DMS53 (cell line): ENCODE measurements around the gene MASP2.
A peak's percentile ranks its signal among the peaks of the same experiment; 100 is the strongest.
"Not testable (repeated sequence)": the region's sequence is repeated elsewhere in the genome, so short reads cannot be mapped to it uniquely, and the experiment has no call there.

Experiments used
- DNase-seq: peaks from one replicate; lab custom pipeline; 2025; lab: John Stamatoyannopoulos, UW

MASP2 gene

DNA sequence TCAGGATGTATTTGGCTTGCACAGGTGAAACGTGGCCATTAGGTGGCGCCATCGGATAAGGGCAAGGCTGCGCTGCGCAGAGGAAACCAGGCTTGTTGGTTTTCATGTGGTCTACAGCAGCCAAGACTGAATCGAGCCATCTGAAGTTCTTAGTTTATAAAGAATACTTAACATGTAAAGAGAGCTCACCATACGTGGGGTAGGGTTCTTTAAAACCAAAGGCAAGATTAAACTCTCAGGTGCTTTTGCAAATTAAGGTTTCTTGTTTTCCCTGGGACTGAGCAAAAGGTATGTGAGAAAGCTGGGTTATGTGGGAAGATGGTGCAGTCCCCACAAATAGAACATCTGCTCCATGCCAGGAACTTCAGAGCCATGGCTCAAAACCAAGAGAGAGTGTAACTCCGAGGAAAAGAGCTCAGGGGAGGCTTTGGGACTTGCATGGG lies 9.3 kb downstream of the MASP2 start:
- DNase-seq: peak; percentile 91

- DNase-seq: not testable (repeated sequence)
These were observed 9.9 kb downstream of the MASP2 start for GRCh38 chr1:11037019-11037739.

DNA sequence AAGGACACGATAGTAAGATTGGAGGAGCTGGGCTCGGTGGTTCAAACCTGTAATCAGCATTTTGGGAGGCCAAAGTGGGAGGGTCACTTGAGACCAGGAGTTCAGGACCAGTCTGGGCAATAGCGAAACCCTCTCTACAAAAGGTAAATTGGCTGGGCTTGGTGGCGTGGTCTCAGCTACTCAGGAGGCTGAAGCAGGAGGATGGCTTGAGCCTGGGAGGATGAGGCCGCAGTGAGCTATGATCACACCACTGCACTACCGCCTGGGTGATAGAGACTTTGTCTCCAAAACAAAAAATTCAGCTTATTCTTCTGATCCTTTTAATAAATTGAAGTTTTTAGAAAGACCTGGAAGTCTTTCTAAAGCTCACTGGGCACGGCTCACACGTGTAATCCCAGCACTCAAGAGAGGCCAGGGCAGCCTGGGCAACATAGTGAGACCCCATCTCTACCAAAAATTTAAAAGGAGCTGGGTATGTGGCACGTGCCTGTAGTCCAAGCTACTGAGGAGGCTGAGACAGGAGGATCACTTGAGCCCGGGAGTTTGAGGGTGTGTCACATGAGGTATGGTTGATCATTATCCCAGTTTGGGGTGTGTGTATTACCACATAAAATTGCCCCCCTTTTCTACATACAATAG lies 15.3 kb downstream of the MASP2 start:
- DNase-seq: no peak

DNA sequence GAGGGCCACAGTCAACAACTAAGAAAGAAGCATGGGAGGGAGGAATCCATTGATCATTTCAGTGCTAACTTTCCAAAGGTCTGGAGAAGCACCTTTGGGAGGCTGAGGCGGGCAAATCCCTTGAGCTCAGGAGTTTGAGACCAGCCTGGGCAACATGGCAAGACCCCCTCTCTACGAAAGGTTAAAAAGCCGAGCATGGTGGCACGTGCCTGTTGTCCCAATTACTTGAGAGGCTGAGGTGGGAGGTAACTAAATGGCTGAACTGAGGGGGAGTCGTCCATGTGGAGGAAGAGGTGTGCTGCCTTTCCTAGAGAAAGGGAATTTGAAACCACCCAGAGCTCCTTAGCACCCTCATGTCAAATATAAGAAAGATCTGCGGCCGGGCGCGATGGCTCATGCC lies 16.2 kb downstream of the MASP2 start:
- no peak for DNase-seq

DNA sequence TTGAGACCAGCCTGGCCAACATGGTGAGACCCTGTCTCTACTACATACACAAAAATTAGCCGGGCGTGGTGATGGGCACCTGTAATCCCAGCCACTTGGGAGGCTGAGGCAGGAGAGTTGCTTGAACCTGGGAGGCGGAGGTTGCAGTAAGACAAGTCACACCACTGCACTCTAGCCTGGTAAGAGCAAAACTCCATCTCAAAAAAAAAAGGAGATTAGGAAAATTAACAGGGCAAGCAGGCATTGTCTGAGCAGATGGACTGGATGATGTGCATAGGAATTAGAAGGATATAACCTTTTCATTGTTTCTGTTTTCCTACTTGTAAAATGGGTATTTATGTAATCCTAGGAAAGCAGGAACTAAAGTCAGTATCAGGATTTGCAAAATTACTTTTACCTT lies 19.0 kb downstream of the MASP2 start:
- DNase-seq: no peak

- no peak for DNase-seq
These were observed 19.7 kb downstream of the MASP2 start for GRCh38 chr1:11027316-11027715.

DNA sequence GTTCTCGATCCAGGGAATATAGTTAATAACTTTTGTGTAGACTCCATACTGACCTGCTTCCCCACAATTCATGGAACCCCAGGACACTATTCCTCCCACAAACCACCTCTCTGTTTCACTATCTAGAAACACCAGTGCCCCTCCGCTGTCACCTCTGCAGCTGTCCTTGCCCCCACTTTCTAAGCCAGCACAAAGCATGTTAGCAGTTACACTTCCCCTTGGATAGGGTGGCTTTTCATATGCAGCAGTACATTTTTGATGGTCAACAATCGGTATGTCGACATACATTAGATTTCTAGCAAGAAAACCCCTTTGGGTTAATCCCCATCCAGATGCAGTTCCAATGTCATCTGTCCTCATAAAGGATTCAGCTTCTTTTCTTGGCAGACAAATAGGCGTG lies 20.1 kb downstream of the MASP2 start:
- no peak for DNase-seq

DNA sequence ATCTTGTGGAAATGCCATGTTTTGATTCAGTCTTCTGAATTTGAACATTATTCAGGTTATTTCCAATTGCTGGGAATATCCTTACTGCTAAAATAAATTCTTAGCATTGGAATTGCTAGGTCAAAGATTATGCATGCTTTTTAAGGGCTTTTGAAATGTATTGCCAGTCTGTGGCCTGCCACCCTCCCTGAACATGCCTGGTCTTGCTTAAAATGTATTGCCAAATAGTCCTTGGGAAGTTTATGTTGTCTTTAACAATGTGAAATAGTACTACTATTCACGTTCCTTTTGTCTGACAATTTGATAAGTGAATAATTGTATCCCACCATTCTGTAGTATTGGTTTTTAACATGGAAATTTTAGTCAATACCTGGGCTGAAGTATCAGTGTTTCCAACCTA lies 21.0 kb downstream of the MASP2 start:
- no peak for DNase-seq

GRCh38 chr1:11025618-11026017 lies 21.4 kb downstream of the MASP2 start:
- DNase-seq: no peak

- DNase-seq: no peak
These were observed 22.2 kb downstream of the MASP2 start for GRCh38 chr1:11024874-11025203.

- no peak for DNase-seq
These were observed 22.7 kb downstream of the MASP2 start for GRCh38 chr1:11024154-11024873.

DNA sequence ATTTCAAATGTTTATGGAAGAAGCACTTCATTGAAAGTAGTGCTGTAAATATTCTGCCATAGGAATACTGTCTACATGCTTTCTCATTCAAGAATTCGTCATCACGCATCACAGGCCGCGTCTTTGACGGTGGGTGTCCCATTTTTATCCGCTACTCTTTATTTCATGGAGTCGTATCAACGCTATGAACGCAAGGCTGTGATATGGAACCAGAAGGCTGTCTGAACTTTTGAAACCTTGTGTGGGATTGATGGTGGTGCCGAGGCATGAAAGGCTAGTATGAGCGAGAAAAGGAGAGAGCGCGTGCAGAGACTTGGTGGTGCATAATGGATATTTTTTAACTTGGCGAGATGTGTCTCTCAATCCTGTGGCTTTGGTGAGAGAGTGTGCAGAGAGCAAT lies 23.8 kb downstream of the MASP2 start:
- no peak for DNase-seq

DNA sequence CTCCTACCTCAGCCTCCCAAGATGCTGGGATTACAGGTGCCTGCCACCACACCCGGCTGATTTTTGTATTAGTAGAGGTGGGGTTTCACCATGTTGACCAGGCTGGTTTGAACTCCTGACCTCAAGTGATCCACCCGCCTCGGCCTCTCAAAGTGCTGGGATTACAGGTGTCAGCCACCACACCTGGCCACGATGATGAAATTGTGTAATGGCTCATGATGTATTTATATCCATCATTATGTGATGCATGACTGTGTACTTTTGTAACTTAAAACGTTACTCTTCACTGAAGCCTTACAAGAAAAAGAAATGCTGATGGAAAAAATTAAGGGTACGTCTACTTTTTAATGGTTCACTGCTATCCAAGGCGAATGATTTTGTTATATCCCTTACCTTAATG lies 27.1 kb downstream of the MASP2 start:
- no peak for DNase-seq

GRCh38 chr1:11019358-11019757 lies 27.7 kb downstream of the MASP2 start:
- DNase-seq: not testable (repeated sequence)

DNA sequence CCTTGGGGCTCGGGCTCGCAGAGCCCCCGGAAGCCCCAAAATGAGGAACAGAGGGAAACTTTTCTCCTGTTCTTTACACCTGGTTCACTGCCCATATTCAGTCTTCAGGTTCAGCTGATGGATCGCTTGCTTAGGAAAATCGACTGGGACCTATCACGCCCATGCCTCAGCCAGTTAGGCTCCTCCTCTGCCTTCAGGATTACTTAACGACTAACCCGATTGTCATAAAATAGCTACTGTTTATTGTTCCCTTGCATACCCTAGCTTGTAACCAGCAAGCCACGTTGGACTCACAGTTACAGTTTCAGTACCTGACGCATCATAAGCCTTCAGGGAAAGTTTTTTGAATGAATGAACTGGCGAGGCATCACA lies 33.9 kb downstream of the MASP2 start:
- no peak for DNase-seq

- DNase-seq: peak; percentile 96
These were observed 34.5 kb downstream of the MASP2 start, which contains the start of gene TARDBP for GRCh38 chr1:11012260-11013159. Gene TARDBP (plus strand): TSS chr1:11012654. CDS start chr1:11013728, 1,074 bp downstream.

GRCh38 chr1:11000526-11000925 lies 46.5 kb downstream of the MASP2 start:
- DNase-seq: no peak

DNA sequence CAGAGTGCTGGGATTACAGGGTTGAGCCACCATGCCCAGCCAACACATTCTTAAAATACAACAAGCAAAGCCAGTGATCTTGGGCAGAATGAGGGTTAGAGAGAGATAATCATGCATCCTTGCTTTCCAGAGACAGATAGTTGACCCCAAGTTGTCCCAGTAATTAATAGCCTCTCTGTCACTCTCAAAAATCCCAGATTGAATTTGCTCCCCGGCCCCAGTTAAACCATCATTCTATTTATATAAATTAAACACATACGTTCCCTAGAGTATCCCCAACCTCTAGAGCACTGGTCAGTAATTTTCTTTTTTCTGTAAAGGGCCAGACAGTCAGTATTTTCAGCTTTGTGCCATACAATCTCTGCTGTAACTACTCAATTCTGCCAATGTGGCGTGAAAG lies 50.9 kb downstream of the MASP2 start:
- DNase-seq: no peak

DNA sequence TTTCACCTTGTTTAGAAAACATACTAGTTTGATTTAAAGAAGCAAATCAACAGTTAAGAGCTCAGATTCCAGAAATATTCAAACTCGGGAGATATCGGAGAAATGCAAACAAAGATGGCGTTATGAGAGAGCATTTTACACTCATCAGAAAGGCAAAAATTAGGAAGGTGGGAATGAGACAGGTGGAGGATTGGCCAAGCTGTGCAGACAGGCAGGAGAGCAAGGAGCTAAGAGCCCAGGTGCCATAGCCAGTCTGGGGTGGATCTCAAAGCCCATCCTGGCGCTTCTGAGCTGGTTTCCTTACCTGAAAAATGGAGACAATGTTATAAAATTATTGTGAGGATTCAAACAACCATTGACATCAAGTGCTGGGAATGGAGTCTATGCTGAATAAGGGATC lies 54.2 kb downstream of the MASP2 start:
- DNase-seq: no peak

- not testable (repeated sequence) for DNase-seq
These were observed 55.0 kb downstream of the MASP2 start for GRCh38 chr1:10992004-10992403.

GRCh38 chr1:10990828-10991227 lies 56.2 kb downstream of the MASP2 start:
- DNase-seq: no peak

DNA sequence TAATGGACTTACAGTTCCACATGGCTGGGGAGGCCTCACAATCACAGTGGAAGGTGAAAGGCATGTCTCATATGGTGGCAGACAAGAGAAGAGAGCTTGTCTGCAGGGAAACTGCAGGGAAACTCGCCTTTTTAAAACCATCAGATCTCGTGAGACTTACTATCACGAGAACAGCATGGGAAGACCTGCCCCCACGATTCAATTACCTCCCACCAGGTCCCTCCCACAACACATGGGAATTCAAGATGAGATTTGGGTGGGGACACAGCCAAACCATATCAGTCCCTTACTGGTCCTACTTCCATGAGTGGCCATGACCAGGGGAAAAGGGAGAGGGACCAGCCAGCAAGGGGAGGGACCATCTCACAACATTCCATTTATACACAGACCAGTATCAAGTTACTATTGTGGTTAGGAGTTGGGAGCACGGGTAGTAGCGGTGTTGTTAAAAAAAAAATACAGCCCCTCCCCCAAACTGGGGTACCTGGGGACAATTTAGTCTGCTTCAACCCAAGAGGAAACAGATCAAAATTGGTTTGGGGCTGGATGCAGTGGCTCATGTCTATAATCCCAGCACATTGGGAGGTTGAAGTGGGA lies 57.0 kb downstream of the MASP2 start:
- DNase-seq: peak; percentile 14
